H9 (cell line): Measurements from ENCODE around the gene CCDC121. TPM values are rescaled to one million over a fixed set of nuclear protein-coding genes. Genes with fewer than 3 reads are reported as not detected.

Experiments used
- DNase-seq: peaks from one replicate; pipeline ENCODE4 v3.0.0-alpha.2; 2017
- H2AFZ ChIP-seq: one replicate; pipeline ENCODE4 v1.6.1; 2013; ENCODE audit warnings: mild to moderate bottlenecking, low read length, control low read depth, moderate library complexity
- H2AK5ac ChIP-seq: 2 replicates; pipeline ENCODE4 v1.6.1; 2013; ENCODE audit warnings: low read length, control low read depth, mixed read lengths; ENCODE audit not compliant: insufficient read length
- H2BK120ac ChIP-seq: one replicate; pipeline ENCODE4 v1.6.1; 2013; ENCODE audit warnings: low read depth, mild to moderate bottlenecking, low read length, control low read depth, inconsistent platforms; ENCODE audit not compliant: poor library complexity, severe bottlenecking
- H2BK12ac ChIP-seq: 2 replicates; pipeline ENCODE4 v1.6.1; 2013; ENCODE audit warnings: low read length, control low read depth, mixed read lengths, low read depth; ENCODE audit not compliant: insufficient read length
- H2BK15ac ChIP-seq: 2 replicates; pipeline ENCODE4 v1.6.1; 2013; ENCODE audit warnings: low read depth, low read length, control low read depth
- H2BK20ac ChIP-seq: one replicate; pipeline ENCODE4 v1.6.1; 2013; ENCODE audit warnings: low read depth, mild to moderate bottlenecking, low read length, control low read depth, inconsistent platforms; ENCODE audit not compliant: poor library complexity, severe bottlenecking
- H2BK5ac ChIP-seq: 2 replicates; pipeline ENCODE4 v1.6.1; 2013; ENCODE audit warnings: low read length, control low read depth, mixed read lengths; ENCODE audit not compliant: insufficient read length
- H3K14ac ChIP-seq: 2 replicates; pipeline ENCODE4 v1.6.1; 2013; ENCODE audit warnings: low read length, control low read depth; ENCODE audit not compliant: insufficient read depth
- H3K18ac ChIP-seq: 2 replicates; pipeline ENCODE4 v1.6.1; 2013; ENCODE audit warnings: low read depth, mild to moderate bottlenecking, mixed read lengths, low read length, control low read depth; ENCODE audit not compliant: insufficient read length
- H3K23ac ChIP-seq: 2 replicates; pipeline ENCODE4 v1.6.1; 2013; ENCODE audit warnings: low read length, control low read depth, mixed read lengths, low read depth; ENCODE audit not compliant: insufficient read length
- H3K23me2 ChIP-seq: 2 replicates; pipeline ENCODE4 v1.6.1; 2013; ENCODE audit warnings: low read depth, mild to moderate bottlenecking, mixed read lengths, low read length, control low read depth; ENCODE audit not compliant: insufficient read length, poor library complexity, severe bottlenecking
- H3K27ac ChIP-seq: 2 replicates; pipeline ENCODE4 v1.5.1; 2013; ENCODE audit warnings: low read length, control low read depth, mixed read lengths, low read depth; ENCODE audit not compliant: insufficient read length
- H3K27me3 ChIP-seq: 2 replicates; pipeline ENCODE4 v1.6.1; 2013; ENCODE audit warnings: low read length, control low read depth, inconsistent platforms; ENCODE audit not compliant: insufficient read depth
- H3K4ac ChIP-seq: 2 replicates; pipeline ENCODE4 v1.6.1; 2013; ENCODE audit warnings: low read depth, mild to moderate bottlenecking, control low read depth, inconsistent platforms, low read length, moderate library complexity
- H3K4me1 ChIP-seq: 2 replicates; pipeline ENCODE4 v1.6.1; 2013; ENCODE audit warnings: low read length, control low read depth, inconsistent platforms; ENCODE audit not compliant: insufficient read depth
- H3K4me2 ChIP-seq: 2 replicates; pipeline ENCODE4 v1.6.1; 2013; ENCODE audit warnings: low read length, control low read depth, mixed read lengths; ENCODE audit not compliant: insufficient read length, insufficient read depth
- H3K56ac ChIP-seq: 2 replicates; pipeline ENCODE4 v1.6.1; 2013; ENCODE audit warnings: low read depth, mild to moderate bottlenecking, mixed read lengths, low read length, control low read depth; ENCODE audit not compliant: insufficient read length
- H3K79me1 ChIP-seq: 2 replicates; pipeline ENCODE4 v1.6.1; 2013; ENCODE audit warnings: low read depth, mild to moderate bottlenecking, moderate library complexity, low read length, control low read depth, inconsistent platforms; ENCODE audit not compliant: insufficient read depth, poor library complexity, severe bottlenecking
- H3K79me2 ChIP-seq: 2 replicates; pipeline ENCODE4 v1.6.1; 2013; ENCODE audit warnings: low read length, control low read depth, inconsistent platforms; ENCODE audit not compliant: insufficient read depth
- H3K9ac ChIP-seq: 2 replicates; pipeline ENCODE4 v1.6.1; 2013; ENCODE audit warnings: low read length, control low read depth, mixed read lengths; ENCODE audit not compliant: insufficient read length; ENCODE audit errors: extremely low read depth
- H3K9me3 ChIP-seq: one replicate; pipeline ENCODE4 v1.6.1; 2013; ENCODE audit warnings: low read depth, low read length, inconsistent platforms; ENCODE audit not compliant: control insufficient read depth
- H3T11ph ChIP-seq: one replicate; pipeline ENCODE4 v1.6.1; 2013; ENCODE audit warnings: mild to moderate bottlenecking, low read length, control low read depth, inconsistent platforms
- H4K20me1 ChIP-seq: one replicate; pipeline ENCODE4 v1.6.1; 2013; ENCODE audit not compliant: control insufficient read depth, insufficient read length, insufficient read depth
- H4K5ac ChIP-seq: 2 replicates; pipeline ENCODE4 v1.6.1; 2013; ENCODE audit warnings: low read depth, mild to moderate bottlenecking, mixed read lengths, low read length, control low read depth; ENCODE audit not compliant: insufficient read length
- H4K8ac ChIP-seq: replicated peaks from 2 replicates; pipeline ENCODE4 v1.6.1; 2013; ENCODE audit warnings: low read length, control low read depth, mixed read lengths, low read depth; ENCODE audit not compliant: insufficient read length
- H4K91ac ChIP-seq: 2 replicates; pipeline ENCODE4 v1.6.1; 2013; ENCODE audit warnings: low read depth, mild to moderate bottlenecking, moderate library complexity, mixed read lengths, low read length, control low read depth; ENCODE audit not compliant: insufficient read length
- H3K27ac Mint-ChIP-seq, 3 experiments: 2 replicates in 2 of 3; 3 replicates in 1 of 3; pipeline ENCODE4 v1.8.0; 2020 to 2021; ENCODE audit warnings: mixed read lengths in 3 of 3, mild to moderate bottlenecking in 1 of 3, moderate library complexity in 1 of 3
- H3K27me3 Mint-ChIP-seq: 2 replicates; pipeline ENCODE4 v1.8.0; 2021; ENCODE audit warnings: low read depth, mild to moderate bottlenecking, moderate library complexity, mixed read lengths
- H3K36me3 Mint-ChIP-seq, 3 experiments: 2 replicates in 2 of 3; 3 replicates in 1 of 3; pipeline ENCODE4 v1.8.0; 2020 to 2021; ENCODE audit warnings: low read depth in 3 of 3, mixed read lengths in 3 of 3; ENCODE audit not compliant: insufficient read depth in 1 of 3
- H3K4me1 Mint-ChIP-seq, 2 experiments: 2 replicates each; pipeline ENCODE4 v1.8.0; 2020; ENCODE audit warnings: mixed read lengths in 2 of 2
- H3K4me3 Mint-ChIP-seq, 2 experiments: 2 replicates in 1 of 2; 3 replicates in 1 of 2; pipeline ENCODE4 v1.8.0; 2020 to 2021; ENCODE audit warnings: mild to moderate bottlenecking in 2 of 2, mixed read lengths in 2 of 2, moderate library complexity in 1 of 2
- H3K9me3 Mint-ChIP-seq, 2 experiments: 2 replicates in 1 of 2; 3 replicates in 1 of 2; pipeline ENCODE4 v1.8.0; 2020; ENCODE audit warnings: mild to moderate bottlenecking in 2 of 2, mixed read lengths in 2 of 2, moderate library complexity in 1 of 2
- WGBS: extraction: QIAGEN DNeasy Blood & Tissue Kit; methylation state at CpG from one replicate; pipeline ENCODE4 v1.1.7; 2013; ENCODE audit warnings: missing lambda C conversion rate, low lambda C conversion rate, mixed read lengths; ENCODE audit not compliant: insufficient read length; ENCODE audit errors: extremely low coverage; 5-methylcytosine and 5-hydroxymethylcytosine counted together
- total RNA-seq: library from RNA; stranded (reverse); gene quantifications from 2 replicates; pipeline ENCODE4 v1.2.1, GENCODE V29; 2021
- TF ChIP-seq, protein P1 (sequence below): fragments of 200-600 bp; sonication (generic); conservative IDR thresholded peaks from 3 replicates; pipeline ENCODE4 v1.8.0; 2021; ENCODE audit warnings: antibody characterized with exemption, mild to moderate bottlenecking

Gene CCDC121
- total RNA-seq, 1 experiment from 2014 or later: 1.2 TPM

- Mint-ChIP-seq H3K27ac (no peak overlapping the region), H3K36me3 (peaks cover 19 to 45% (median 40%) of the 10 kb centered on the region in 3 experiments; a peak in 6 of 7 replicates), H3K4me1 (peaks cover 9 to 18% of the 10 kb centered on the region in 2 experiments), H3K4me3 (peak overlapping the region in 1 of 2 experiments; percentile 97; a peak in 2 of 5 replicates), H3K27me3 (no peaks in the 10 kb centered on the region), H3K9me3 (no peaks in the 10 kb centered on the region)
- WGBS: no CpG with 5 or more reads among the region's 1 CpG
- Histone ChIP-seq H2AK5ac (no peak overlapping the region), H3K9ac (no peak overlapping the region), H3K79me2 (0 out of 2 replicates have a peak, but pooled peaks cover 2% of the 10 kb centered on the region), H3K23me2 (peaks cover 12% of the 10 kb centered on the region), H3K9me3 (no peaks in the 10 kb centered on the region), H2BK120ac (no peak overlapping the region), H4K8ac (no peak overlapping the region), H3K4me1 (no peaks in the 10 kb centered on the region; the same call in 1 of the 2 replicates), H4K5ac (no peak overlapping the region), H3K14ac (no peak overlapping the region), H2AFZ (no peak overlapping the region), H2BK15ac (no peak overlapping the region), H2BK20ac (no peak overlapping the region), H2BK12ac (no peak overlapping the region), H3K56ac (no peak overlapping the region), H2BK5ac (no peak overlapping the region), H3K79me1 (peaks cover 8% of the 10 kb centered on the region), H3K27me3 (no peaks in the 10 kb centered on the region), H3K27ac (no peak overlapping the region), H4K91ac (no peak overlapping the region), H3K18ac (no peak overlapping the region), H4K20me1 (peaks cover 3% of the 10 kb centered on the region), H3T11ph (no peak overlapping the region), H3K4me2 (no peak overlapping the region), H3K23ac (no peak overlapping the region), H3K4ac (no peak overlapping the region)
- TF ChIP-seq, protein P1, sequence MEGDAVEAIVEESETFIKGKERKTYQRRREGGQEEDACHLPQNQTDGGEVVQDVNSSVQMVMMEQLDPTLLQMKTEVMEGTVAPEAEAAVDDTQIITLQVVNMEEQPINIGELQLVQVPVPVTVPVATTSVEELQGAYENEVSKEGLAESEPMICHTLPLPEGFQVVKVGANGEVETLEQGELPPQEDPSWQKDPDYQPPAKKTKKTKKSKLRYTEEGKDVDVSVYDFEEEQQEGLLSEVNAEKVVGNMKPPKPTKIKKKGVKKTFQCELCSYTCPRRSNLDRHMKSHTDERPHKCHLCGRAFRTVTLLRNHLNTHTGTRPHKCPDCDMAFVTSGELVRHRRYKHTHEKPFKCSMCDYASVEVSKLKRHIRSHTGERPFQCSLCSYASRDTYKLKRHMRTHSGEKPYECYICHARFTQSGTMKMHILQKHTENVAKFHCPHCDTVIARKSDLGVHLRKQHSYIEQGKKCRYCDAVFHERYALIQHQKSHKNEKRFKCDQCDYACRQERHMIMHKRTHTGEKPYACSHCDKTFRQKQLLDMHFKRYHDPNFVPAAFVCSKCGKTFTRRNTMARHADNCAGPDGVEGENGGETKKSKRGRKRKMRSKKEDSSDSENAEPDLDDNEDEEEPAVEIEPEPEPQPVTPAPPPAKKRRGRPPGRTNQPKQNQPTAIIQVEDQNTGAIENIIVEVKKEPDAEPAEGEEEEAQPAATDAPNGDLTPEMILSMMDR: no peak
- no peak for DNase-seq
Observed at GRCh38 chr2:27661371-27661770, 32.6 kb upstream of the CCDC121 start.
